HepG2 (cell line): ENCODE measurements around the gene LRRC3. TPM values are rescaled to one million over a fixed set of nuclear protein-coding genes. Genes with fewer than 3 reads are reported as not detected.

Experiments used
- ATAC-seq: fragments of 200-7000 bp; cut with Tn5 transposase; 3 replicates; pipeline ENCODE4 v1.9.1; 2020; ENCODE audit warnings: mild to moderate bottlenecking, moderate library complexity
- BruUV-seq: library from RNA; stranded (reverse); fragments of 400-500 nt; replicated peaks from 2 replicates; lab custom pipeline; 2021; lab: Mats Ljungman, UMichigan
- CTCF ChIA-PET: fragments of 300-600 bp; formaldehyde crosslinking; extraction: SDS; loops from one replicate; lab custom pipeline; 2021; ENCODE audit warnings: low total read pairs, inconsistent platforms, low intra/inter-chr PET ratio; lab: Yijun Ruan, JAX
- POLR2A ChIA-PET: fragments of 350-600 bp; sonication (Branson Sonifier 250); formaldehyde crosslinking; loops from one replicate; lab custom pipeline; 2020; ENCODE audit warnings: antibody characterized with exemption, inconsistent platforms; lab: Yijun Ruan, JAX
- DNase-seq: peaks from one replicate; pipeline ENCODE4 v3.0.0-alpha.2; 2015; ENCODE audit warnings: low spot score
- FAIRE-seq: peaks from 3 replicates; lab custom pipeline; 2011; peaks lifted over from hg19 to GRCh38; lab: Jason Lieb, UNC
- H2AFZ ChIP-seq: one replicate; pipeline ENCODE4 v1.6.1; 2011; ENCODE audit warnings: low read length, inconsistent platforms
- H3K27ac ChIP-seq: fragments of 300-600 bp; 3 replicates; pipeline ENCODE4 v1.8.0; 2011; ENCODE audit warnings: mixed run types, mild to moderate bottlenecking, mixed read lengths, low read length, inconsistent platforms; ENCODE audit not compliant: insufficient read depth; ENCODE audit errors: extremely low read length
- H3K27me3 ChIP-seq, 2 experiments: fragments of 200-600 bp in 1 of 2; 2 replicates in 1 of 2; 3 replicates in 1 of 2; pipeline versions ENCODE4 v1.6.0 to v1.8.0; 2011; ENCODE audit warnings: low read length in 2 of 2, mild to moderate bottlenecking in 2 of 2, moderate library complexity in 2 of 2, inconsistent platforms in 1 of 2; ENCODE audit not compliant: insufficient read depth in 2 of 2, control insufficient read depth in 1 of 2
- H3K36me3 ChIP-seq, 2 experiments: fragments of 200-600 bp in 1 of 2; replicated peaks in 1 of 2; 2 replicates in 1 of 2; 3 replicates in 1 of 2; pipeline versions ENCODE4 v1.5.1 to v1.8.0; 2011; ENCODE audit warnings: low read length in 2 of 2, inconsistent platforms in 1 of 2; ENCODE audit not compliant: insufficient read depth in 2 of 2, control insufficient read depth in 1 of 2
- H3K4me1 ChIP-seq: 2 replicates; pipeline ENCODE4 v1.5.1; 2012; ENCODE audit warnings: low read length, inconsistent platforms; ENCODE audit not compliant: insufficient read depth
- H3K4me2 ChIP-seq: 2 replicates; pipeline ENCODE4 v1.6.0; 2011; ENCODE audit warnings: low read depth, low read length, inconsistent platforms
- H3K4me3 ChIP-seq, 3 experiments: fragments of 200-600 bp in 1 of 3; sonication (generic), shearing (Covaris generic) in 1 of 3; replicated peaks in 1 of 3; 2 replicates each; pipeline ENCODE4 v1.5.1; 2011 to 2016; ENCODE audit warnings: low read length in 3 of 3, inconsistent platforms in 2 of 3, low read depth in 2 of 3, mild to moderate bottlenecking in 2 of 3, control low read depth in 1 of 3, mixed read lengths in 1 of 3; ENCODE audit not compliant: insufficient read depth in 1 of 3
- H3K79me2 ChIP-seq: one replicate; pipeline ENCODE4 v1.6.1; 2011; ENCODE audit warnings: low read length, inconsistent platforms; ENCODE audit not compliant: insufficient read depth
- H3K9ac ChIP-seq: 2 replicates; pipeline ENCODE4 v1.6.0; 2011; ENCODE audit warnings: mild to moderate bottlenecking, low read depth, low read length, inconsistent platforms; ENCODE audit not compliant: insufficient read depth
- H3K9me3 ChIP-seq: 2 replicates; pipeline ENCODE4 v1.5.1; 2012; ENCODE audit warnings: mild to moderate bottlenecking, low read length
- H4K20me1 ChIP-seq: 2 replicates; pipeline ENCODE4 v1.6.0; 2011; ENCODE audit warnings: inconsistent platforms, mild to moderate bottlenecking, low read length, moderate library complexity; ENCODE audit not compliant: insufficient read depth
- CCAR2 ChIP-seq: fragments of 200-400 bp; formaldehyde crosslinking; optimal IDR thresholded peaks from 2 replicates; pipeline ENCODE3; 2018; ENCODE audit warnings: low read depth, mild to moderate bottlenecking, low read length, moderate library complexity
- HNRNPH1 ChIP-seq: fragments of 200-400 bp; formaldehyde crosslinking; optimal IDR thresholded peaks from 2 replicates; pipeline ENCODE3; 2017; ENCODE audit warnings: mild to moderate bottlenecking, low read depth, low read length
- PAF1 ChIP-seq: IDR thresholded peaks from 2 replicates; pipeline ENCODE4 v1.6.1; 2016; ENCODE audit warnings: missing genetic modification reagents, missing compliant biosample characterization
- REL ChIP-seq: sonication (generic); formaldehyde crosslinking; conservative IDR thresholded peaks from 2 replicates; pipeline ENCODE4 v1.8.0; 2022; ENCODE audit warnings: mild to moderate bottlenecking, missing genetic modification reagents, moderate library complexity
- SP1 ChIP-seq, 2 experiments: fragments of 450-650 bp in 1 of 2; sonication (generic) in 1 of 2; formaldehyde crosslinking in 1 of 2; IDR thresholded peaks; 2 replicates each; pipeline versions ENCODE4 v1.4.0 to v1.6.1; 2016 to 2020; ENCODE audit warnings: missing genetic modification reagents in 1 of 2
- ZBTB26 ChIP-seq: IDR thresholded peaks from 2 replicates; pipeline ENCODE4 v1.6.1; 2016; ENCODE audit warnings: missing compliant biosample characterization, missing genetic modification reagents, borderline replicate concordance
- ZMYM3 ChIP-seq: sonication (generic); formaldehyde crosslinking; IDR thresholded peaks from 2 replicates; pipeline ENCODE4 v1.5.1; 2020; ENCODE audit warnings: mild to moderate bottlenecking, missing genetic modification reagents
- ZNF234 ChIP-seq: sonication (generic); formaldehyde crosslinking; conservative IDR thresholded peaks from 2 replicates; pipeline ENCODE4 v1.5.1; 2020; ENCODE audit warnings: mild to moderate bottlenecking, missing genetic modification reagents
- ZSCAN9 ChIP-seq: IDR thresholded peaks from 2 replicates; pipeline ENCODE4 v1.6.1; 2016; ENCODE audit warnings: borderline replicate concordance
- WGBS: methylation state at CpG from one replicate; pipeline ENCODE4 v1.1.6; 2017; ENCODE audit warnings: low lambda C conversion rate; 5-methylcytosine and 5-hydroxymethylcytosine counted together
- in situ Hi-C: cut with HindIII; loops from 2 replicates; pipeline ENCODE4 v1.10.0; 2017; ENCODE audit warnings: low pct_unique_long_range_greater_than_20kb; ENCODE audit not compliant: extremely low pct_ligation_motif_present
- intact Hi-C: fragments of 100-400 bp; cut with micrococcal nuclease; formaldehyde crosslinking; loops from one replicate; pipeline ENCODE4 v1.10.0; 2022; ENCODE audit not compliant: unreplicated experiment
- polyA plus RNA-seq, 8 experiments: library from polyadenylated mRNA; depleted of rRNA in 3 of 8; stranded (reverse) in 7 of 8; unstranded in 1 of 8; fragments of >200 nt; fragmentation: Illumina TruSeq in 4 of 8; extraction: Trizol in 4 of 8; gene quantifications; 2 replicates each; pipeline versions ENCODE4 v1.2.1 to v1.2.3, GENCODE V29; 2011 to 2016; ENCODE audit warnings: low read depth in 4 of 8, missing spikeins in 1 of 8, mixed read lengths in 1 of 8; ENCODE audit not compliant: insufficient read depth in 1 of 8
- total RNA-seq, 5 experiments: library from RNA; depleted of rRNA; stranded (reverse); fragments of >200 nt; fragmentation: Illumina TruSeq; extraction: Trizol; gene quantifications; 2 replicates each; pipeline ENCODE4 v1.2.3, GENCODE V29; 2016; ENCODE audit warnings: low read depth in 1 of 5
- TF ChIP-seq, protein P1 (sequence below): sonication (generic); formaldehyde crosslinking; IDR thresholded peaks from 2 replicates; pipeline ENCODE4 v1.4.0; 2020; ENCODE audit warnings: mild to moderate bottlenecking, missing genetic modification reagents
- TF ChIP-seq, protein P2 (sequence below): sonication (generic); formaldehyde crosslinking; IDR thresholded peaks from 2 replicates; pipeline ENCODE4 v1.8.1; 2023; ENCODE audit warnings: mild to moderate bottlenecking, moderate library complexity, missing genetic modification reagents

LRRC3 gene
- total and polyA plus RNA-seq, 2 of the 13 experiments (the other 11 are each of a cell fraction or from before 2014, with no cell fraction given) = 4.8 to 16.5 TPM

DNA sequence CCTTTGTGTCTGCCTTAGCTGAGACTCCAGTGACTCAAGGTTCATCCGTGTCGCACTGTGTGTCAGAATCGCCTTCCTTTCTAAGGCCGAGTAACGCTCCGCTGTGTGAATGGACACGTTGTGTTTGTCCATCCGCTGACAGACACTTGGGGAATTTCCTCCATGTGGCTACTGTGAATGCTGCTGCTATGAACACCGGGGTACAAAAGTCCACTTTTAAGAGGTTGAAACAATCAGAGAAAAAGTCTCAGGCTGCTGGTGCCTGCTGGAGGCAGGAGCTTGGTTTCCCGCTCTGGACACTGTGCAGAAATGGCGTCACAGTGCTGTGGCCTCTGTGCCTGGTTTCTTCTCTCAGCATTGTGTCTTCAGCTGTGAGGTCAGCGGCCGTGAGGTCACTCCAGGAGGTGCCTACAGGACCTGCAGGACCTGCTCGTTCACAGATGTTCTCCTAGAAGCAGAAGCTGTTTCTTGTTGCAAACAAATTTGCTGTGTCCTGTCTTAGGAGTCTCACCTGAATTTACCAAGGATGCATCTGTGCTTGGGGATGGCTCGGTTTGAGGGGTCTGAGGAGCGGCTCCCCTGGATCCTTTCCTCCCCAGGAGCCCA is 50.5 kb downstream of the LRRC3 start:
- H3K79me2 ChIP-seq = peaks cover 25% of the 10 kb centered on the region
- peaks cover 7 to 12% of the 10 kb centered on the region in 2 experiments; a peak in 4 of 5 replicates for H3K36me3 ChIP-seq
- no peaks in the 10 kb centered on the region; a peak in 1 of 5 replicates for H3K27me3 ChIP-seq
- peak overlapping the region; percentile 83 for H3K9ac ChIP-seq
- in situ Hi-C loops = loop anchor here (5.0 kb wide), 1 partner anchor 232 kb away; no protein-coding TSS in a partner anchor
- ChIA-PET POLR2A (interaction anchor here (0.6 to 3.0 kb wide), 19 partner anchors 9 to 422 kb away, joined by 3 to 49 read pairs (median 5); partner anchors contain the start of genes CFAP410, PFKL and UBE2G2), CTCF (no interaction called here)
- H3K4me1 ChIP-seq = peaks cover 49% of the 10 kb centered on the region
- peak overlapping the region; percentile 57 to 77 (median 67) for H3K4me3 ChIP-seq
- H2AFZ ChIP-seq = no peak overlapping the region
- intact Hi-C loops = no loop called here
- FAIRE-seq = peak; percentile 99
- peak overlapping the region; percentile 98 for H3K4me2 ChIP-seq
- WGBS = 0% methylated on average over 6 of the region's 16 CpGs
- H4K20me1 ChIP-seq = no peaks in the 10 kb centered on the region
- peak; percentile 78 for ATAC-seq
- H3K27ac ChIP-seq = peak overlapping the region; percentile 91
- DNase-seq = peak; percentile 97
- BruUV-seq = TSS peak; percentile 78
- H3K9me3 ChIP-seq = no peaks in the 10 kb centered on the region
- TF ChIP-seq REL (CRISPR knock-in tag) = no peak
- no peak for TF ChIP-seq HNRNPH1
- TF ChIP-seq ZBTB26 (CRISPR knock-in tag) = peak; percentile 44; the same call in 1 of the 2 replicates
- TF ChIP-seq, protein P1, sequence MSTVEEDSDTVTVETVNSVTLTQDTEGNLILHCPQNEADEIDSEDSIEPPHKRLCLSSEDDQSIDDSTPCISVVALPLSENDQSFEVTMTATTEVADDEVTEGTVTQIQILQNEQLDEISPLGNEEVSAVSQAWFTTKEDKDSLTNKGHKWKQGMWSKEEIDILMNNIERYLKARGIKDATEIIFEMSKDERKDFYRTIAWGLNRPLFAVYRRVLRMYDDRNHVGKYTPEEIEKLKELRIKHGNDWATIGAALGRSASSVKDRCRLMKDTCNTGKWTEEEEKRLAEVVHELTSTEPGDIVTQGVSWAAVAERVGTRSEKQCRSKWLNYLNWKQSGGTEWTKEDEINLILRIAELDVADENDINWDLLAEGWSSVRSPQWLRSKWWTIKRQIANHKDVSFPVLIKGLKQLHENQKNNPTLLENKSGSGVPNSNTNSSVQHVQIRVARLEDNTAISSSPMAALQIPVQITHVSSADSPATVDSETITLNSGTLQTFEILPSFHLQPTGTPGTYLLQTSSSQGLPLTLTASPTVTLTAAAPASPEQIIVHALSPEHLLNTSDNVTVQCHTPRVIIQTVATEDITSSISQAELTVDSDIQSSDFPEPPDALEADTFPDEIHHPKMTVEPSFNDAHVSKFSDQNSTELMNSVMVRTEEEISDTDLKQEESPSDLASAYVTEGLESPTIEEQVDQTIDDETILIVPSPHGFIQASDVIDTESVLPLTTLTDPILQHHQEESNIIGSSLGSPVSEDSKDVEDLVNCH (CRISPR knock-in tag) = no peak
- no peak for TF ChIP-seq PAF1 (CRISPR knock-in tag)
- no peak for TF ChIP-seq ZSCAN9
- TF ChIP-seq, protein P2, sequence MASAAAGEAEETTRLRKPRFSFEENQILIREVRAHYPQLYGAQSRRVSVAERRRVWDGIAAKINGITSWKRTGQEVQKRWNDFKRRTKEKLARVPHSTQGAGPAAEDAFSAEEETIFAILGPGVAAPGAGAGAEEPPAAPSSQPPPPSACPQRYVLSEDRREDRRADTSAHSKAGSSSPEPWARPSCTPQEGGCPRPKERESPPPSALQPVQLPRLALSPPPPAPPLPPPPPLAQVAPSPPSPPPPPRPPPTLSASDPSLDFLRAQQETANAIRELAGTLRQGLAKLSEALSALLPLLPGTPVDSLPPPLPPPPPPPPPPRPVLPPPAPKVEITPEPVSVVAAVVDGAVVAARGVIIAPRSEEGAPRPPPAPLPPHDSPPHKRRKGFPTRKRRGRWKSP (CRISPR knock-in tag) = 0 out of 2 replicates have a peak, but pooled peaks have one; percentile 30
- TF ChIP-seq CCAR2 = no peak
- TF ChIP-seq ZNF234 (CRISPR knock-in tag) = no peak
- TF ChIP-seq ZMYM3 (CRISPR knock-in tag) = no peak
- no peak for TF ChIP-seq SP1 (IDR thresholded peaks at IDR 0.05)
- TF ChIP-seq SP1 (CRISPR knock-in tag; IDR thresholded peaks at IDR 0.05) = peak; percentile 28; the same call in 1 of the 2 replicates
